ENCODE data around the gene RELN. TPM values are rescaled to one million over a fixed set of nuclear protein-coding genes. Genes with fewer than 3 reads are reported as not detected.

RELN gene
- total RNA-seq, 1 donor = under 0.01 TPM

GRCh38 chr7:103922407-103922806, 67.1 kb downstream of the RELN start:
- TF ChIP-seq, protein P1, sequence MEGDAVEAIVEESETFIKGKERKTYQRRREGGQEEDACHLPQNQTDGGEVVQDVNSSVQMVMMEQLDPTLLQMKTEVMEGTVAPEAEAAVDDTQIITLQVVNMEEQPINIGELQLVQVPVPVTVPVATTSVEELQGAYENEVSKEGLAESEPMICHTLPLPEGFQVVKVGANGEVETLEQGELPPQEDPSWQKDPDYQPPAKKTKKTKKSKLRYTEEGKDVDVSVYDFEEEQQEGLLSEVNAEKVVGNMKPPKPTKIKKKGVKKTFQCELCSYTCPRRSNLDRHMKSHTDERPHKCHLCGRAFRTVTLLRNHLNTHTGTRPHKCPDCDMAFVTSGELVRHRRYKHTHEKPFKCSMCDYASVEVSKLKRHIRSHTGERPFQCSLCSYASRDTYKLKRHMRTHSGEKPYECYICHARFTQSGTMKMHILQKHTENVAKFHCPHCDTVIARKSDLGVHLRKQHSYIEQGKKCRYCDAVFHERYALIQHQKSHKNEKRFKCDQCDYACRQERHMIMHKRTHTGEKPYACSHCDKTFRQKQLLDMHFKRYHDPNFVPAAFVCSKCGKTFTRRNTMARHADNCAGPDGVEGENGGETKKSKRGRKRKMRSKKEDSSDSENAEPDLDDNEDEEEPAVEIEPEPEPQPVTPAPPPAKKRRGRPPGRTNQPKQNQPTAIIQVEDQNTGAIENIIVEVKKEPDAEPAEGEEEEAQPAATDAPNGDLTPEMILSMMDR (IDR thresholded peaks at IDR 0.05; ENCODE audit: insufficient read depth, low read depth, low read length) = no peak
- no peak for DNase-seq (ENCODE audit: low read depth)
- H3K4me3 ChIP-seq (ENCODE audit: low read depth, low read length) = no peak overlapping the region

- no peak overlapping the region for H3K4me3 ChIP-seq (ENCODE audit: low read depth, low read length)
- TF ChIP-seq, protein P1 (IDR thresholded peaks at IDR 0.05; ENCODE audit: insufficient read depth, low read depth, low read length) = no peak
- no peak for DNase-seq (ENCODE audit: low read depth)
Measured at GRCh38 chr7:103921692-103922091, 67.8 kb downstream of the RELN start.

- TF ChIP-seq, protein P1 (IDR thresholded peaks at IDR 0.05; ENCODE audit: insufficient read depth, low read depth, low read length) = no peak
Measured at GRCh38 chr7:103919272-103919868, 70.1 kb downstream of the RELN start.

GRCh38 chr7:103918631-103919271, 70.7 kb downstream of the RELN start:
- H3K4me3 ChIP-seq (ENCODE audit: low read depth, low read length) = no peak overlapping the region
- no peak for DNase-seq (ENCODE audit: low read depth)
- TF ChIP-seq, protein P1 (IDR thresholded peaks at IDR 0.05; ENCODE audit: insufficient read depth, low read depth, low read length) = no peak

More at GRCh38 chr7:103919272-103919868, 70.1 kb downstream of the RELN start:
- no peak for DNase-seq (ENCODE audit: low read depth)
- no peak overlapping the region for H3K4me3 ChIP-seq (ENCODE audit: low read depth, low read length)

GRCh38 chr7:103915680-103916357, 73.6 kb downstream of the RELN start:
- no peak overlapping the region for H3K4me3 ChIP-seq (ENCODE audit: low read depth, low read length)
- TF ChIP-seq, protein P1 (IDR thresholded peaks at IDR 0.05; ENCODE audit: insufficient read depth, low read depth, low read length) = no peak
- peak; percentile 6 for DNase-seq (ENCODE audit: low read depth)

DNA sequence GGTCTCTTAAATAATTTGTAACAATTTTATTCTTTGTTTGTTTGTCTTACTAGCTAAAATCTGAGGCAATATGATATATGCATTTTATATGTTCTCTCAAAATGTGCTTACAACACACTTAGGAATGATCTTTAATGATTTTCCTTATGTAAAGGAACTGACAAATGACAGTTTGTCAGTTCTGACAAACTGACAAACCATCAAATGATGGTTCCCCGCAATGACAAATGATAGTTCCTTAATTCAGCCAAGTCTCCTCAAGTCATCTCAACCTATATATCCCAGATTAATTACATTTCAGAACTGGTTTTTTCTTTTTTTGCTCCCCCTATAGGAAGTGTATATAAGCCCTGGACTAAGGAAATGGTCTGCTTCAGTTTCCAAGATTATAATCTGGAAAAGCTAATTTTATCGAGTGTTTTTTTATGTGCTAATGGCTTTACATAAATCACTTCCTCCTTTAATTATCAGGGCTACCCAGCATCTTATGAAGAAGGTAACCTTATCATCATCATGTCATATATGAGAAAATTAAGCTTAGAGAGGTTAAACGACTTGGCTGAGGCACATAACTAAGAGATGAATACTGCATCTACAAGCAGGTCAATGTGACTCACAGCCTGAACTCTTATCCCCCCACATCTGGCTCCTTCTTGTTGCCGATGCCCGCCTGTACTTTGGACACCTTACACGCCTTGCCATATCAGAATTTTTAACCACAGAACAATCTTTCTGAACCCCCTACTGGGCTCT, 75.1 kb downstream of the RELN start:
- TF ChIP-seq, protein P1 (IDR thresholded peaks at IDR 0.05; ENCODE audit: insufficient read depth, low read depth, low read length) = no peak
- DNase-seq (ENCODE audit: low read depth) = no peak
- no peak overlapping the region for H3K4me3 ChIP-seq (ENCODE audit: low read depth, low read length)

Measured in fibroblast of villous mesenchyme (primary cell).